ENCODE measurements around the gene RIPPLY3.

The RIPPLY3 gene

GRCh38 chr21:37006486-37007291, at the start of gene RIPPLY3:
RIPPLY3 (plus strand) TSS chr21:37006702; CDS start chr21:37006773, 71 bp downstream.
- Histone ChIP-seq H3K4me1 (ENCODE audit: control insufficient read depth in 1 of 2, insufficient read depth in 1 of 2, low read depth in 1 of 2, low read length in 1 of 2) (peaks cover 0 to 11% of the 10 kb centered on the region in 2 experiments), H3K36me3 (no peaks in the 10 kb centered on the region), H3K9me3 (no peaks in the 10 kb centered on the region), H3K27me3 (peaks cover 88% of the 10 kb centered on the region), H3K4me3 (ENCODE audit: low read depth in 1 of 2, low read length in 1 of 2) (no peak within 1 kb of the TSS), H3K27ac (no peak within 1 kb of the TSS)
- no peak for TF ChIP-seq CTCF (IDR thresholded peaks at IDR 0.05)

- TF ChIP-seq CTCF (IDR thresholded peaks at IDR 0.05): no peak
- H3K27ac ChIP-seq: no peak overlapping the region
- H3K4me3 ChIP-seq (ENCODE audit: low read depth in 1 of 2, low read length in 1 of 2): no peak overlapping the region
- H3K4me1 ChIP-seq (ENCODE audit: control insufficient read depth in 1 of 2, insufficient read depth in 1 of 2, low read depth in 1 of 2, low read length in 1 of 2): no peaks in the 10 kb centered on the region
- H3K36me3 ChIP-seq: no peaks in the 10 kb centered on the region
- no peaks in the 10 kb centered on the region for H3K9me3 ChIP-seq
- H3K27me3 ChIP-seq: peaks cover 15% of the 10 kb centered on the region
These were observed 47.3 kb upstream of the RIPPLY3 start for GRCh38 chr21:36959020-36959835.

- Histone ChIP-seq H3K36me3 (no peaks in the 10 kb centered on the region), H3K27me3 (peaks cover 31% of the 10 kb centered on the region), H3K9me3 (no peaks in the 10 kb centered on the region), H3K4me1 (ENCODE audit: control insufficient read depth in 1 of 2, insufficient read depth in 1 of 2, low read depth in 1 of 2, low read length in 1 of 2) (peaks cover 0 to under 1% of the 10 kb centered on the region in 2 experiments), H3K4me3 (ENCODE audit: low read depth in 1 of 2, low read length in 1 of 2) (no peak overlapping the region), H3K27ac (no peak overlapping the region)
- TF ChIP-seq CTCF (IDR thresholded peaks at IDR 0.05): no peak
These were observed 45.7 kb upstream of the RIPPLY3 start for GRCh38 chr21:36960676-36961284.

GRCh38 chr21:36962098-36962780, 44.3 kb upstream of the RIPPLY3 start:
- TF ChIP-seq CTCF (IDR thresholded peaks at IDR 0.05): no peak
- peaks cover 45% of the 10 kb centered on the region for H3K27me3 ChIP-seq
- H3K4me3 ChIP-seq (ENCODE audit: low read depth in 1 of 2, low read length in 1 of 2): no peak overlapping the region
- no peak overlapping the region for H3K27ac ChIP-seq
- H3K4me1 ChIP-seq (ENCODE audit: control insufficient read depth in 1 of 2, insufficient read depth in 1 of 2, low read depth in 1 of 2, low read length in 1 of 2): peaks cover 4% of the 10 kb centered on the region in 2 experiments
- H3K9me3 ChIP-seq: no peaks in the 10 kb centered on the region
- H3K36me3 ChIP-seq: no peaks in the 10 kb centered on the region

GRCh38 chr21:36964398-36964797, 42.1 kb upstream of the RIPPLY3 start:
- H3K27me3 ChIP-seq: peaks cover 67% of the 10 kb centered on the region
- H3K4me3 ChIP-seq (ENCODE audit: low read depth in 1 of 2, low read length in 1 of 2): no peak overlapping the region
- TF ChIP-seq CTCF (IDR thresholded peaks at IDR 0.05): no peak
- peaks cover 4% of the 10 kb centered on the region in 2 experiments for H3K4me1 ChIP-seq (ENCODE audit: control insufficient read depth in 1 of 2, insufficient read depth in 1 of 2, low read depth in 1 of 2, low read length in 1 of 2)
- H3K9me3 ChIP-seq: no peaks in the 10 kb centered on the region
- H3K27ac ChIP-seq: no peak overlapping the region
- no peaks in the 10 kb centered on the region for H3K36me3 ChIP-seq

Data from neutrophil (primary cell).